CD4-positive, alpha-beta T cell treated with Interleukin-12 subunit alpha and Interleukin-12 subunit beta, for 1 hour (primary cell): ENCODE measurements around the gene HPCAL1.

Experiments
- DNase-seq: peaks from one replicate; pipeline ENCODE4 v3.0.0-alpha.2; 2020

Gene HPCAL1

DNA sequence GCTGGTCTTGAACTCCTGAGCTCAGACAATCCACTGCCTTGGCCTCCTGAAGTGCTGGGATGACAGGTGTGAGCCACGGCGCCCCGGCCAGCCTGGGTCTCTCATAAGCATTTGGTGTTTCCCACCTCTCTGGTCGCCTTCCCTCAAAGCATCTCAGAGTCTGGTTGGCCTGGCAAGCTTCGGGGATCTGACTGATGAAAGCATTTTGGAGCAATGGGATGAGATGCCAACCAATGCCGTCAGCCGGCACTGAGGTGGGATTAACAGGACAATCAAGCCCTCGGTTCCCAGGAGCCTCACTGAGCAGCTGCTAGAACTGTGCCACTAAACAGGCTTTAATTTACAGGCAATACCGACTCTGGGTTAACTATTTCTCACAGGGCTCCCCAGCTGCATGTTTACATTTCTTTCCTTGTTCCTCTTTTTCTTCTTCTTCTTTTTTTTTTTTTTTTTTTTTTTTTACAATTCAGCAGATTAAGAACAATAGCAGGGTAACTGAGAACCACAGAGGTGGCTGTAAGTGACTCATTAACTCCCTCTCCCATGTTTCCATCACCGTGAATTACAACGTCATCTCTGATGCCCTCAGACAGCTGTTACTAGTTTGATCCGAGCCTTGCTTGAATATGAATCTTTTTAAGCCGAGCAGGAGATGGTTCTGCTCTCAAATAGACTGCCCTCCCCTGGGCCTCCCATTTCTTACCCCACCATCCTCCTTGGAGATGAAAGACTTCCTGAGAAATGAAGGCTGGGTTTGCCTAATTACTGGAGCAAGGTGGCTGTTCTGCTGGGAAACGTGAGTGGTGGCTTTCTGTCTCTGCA lies 107.5 kb downstream of the HPCAL1 start:
- no peak for DNase-seq

DNA sequence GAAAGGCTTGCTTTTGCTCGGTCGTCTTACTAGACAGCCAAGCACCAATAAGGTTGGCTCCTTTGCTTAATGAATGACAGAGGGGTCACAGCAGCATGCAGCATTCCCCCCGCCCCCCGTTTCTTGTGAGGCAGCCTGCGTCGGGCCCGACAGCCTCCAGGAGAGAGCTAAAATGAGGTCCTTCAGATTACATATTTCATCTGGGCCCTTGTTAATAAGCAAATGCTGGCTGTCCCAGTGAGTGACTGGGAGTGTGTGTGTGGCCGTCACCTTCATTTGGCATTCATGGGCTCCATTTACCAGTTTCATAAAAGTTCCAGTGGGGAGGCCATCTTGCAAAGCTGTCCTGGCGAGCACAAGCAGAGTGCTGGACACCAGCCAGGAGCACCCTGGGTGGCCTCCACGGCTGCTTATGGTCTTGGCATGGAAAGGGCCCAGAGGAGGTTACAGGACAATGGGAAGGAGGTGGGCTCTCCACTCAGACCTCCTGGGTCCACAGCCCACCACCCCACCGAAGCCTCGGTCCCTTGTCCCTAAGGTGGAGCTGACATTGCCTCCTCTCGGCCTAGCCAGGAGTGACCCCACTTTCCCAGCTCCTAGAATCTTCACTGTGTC lies 108.2 kb downstream of the HPCAL1 start:
- no peak for DNase-seq

DNA sequence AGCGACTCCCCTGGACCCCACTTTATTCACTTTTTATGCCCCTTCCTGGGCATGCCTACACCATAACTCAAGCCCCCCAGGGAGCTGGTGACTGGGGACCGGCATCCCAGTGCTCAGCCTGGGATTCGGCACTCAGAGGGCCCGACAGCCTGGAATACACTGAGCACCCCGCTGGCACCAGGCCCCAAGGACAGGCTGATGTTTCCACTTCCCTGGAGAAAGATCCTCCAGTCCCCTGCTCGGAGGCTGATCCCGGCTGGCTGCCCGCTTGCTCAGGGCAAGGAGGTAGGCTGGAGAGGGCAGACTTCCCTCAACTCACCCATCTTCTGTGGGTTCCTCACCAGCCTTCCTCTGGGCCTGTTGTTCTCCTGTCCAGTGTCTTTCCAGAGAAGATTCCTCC lies 108.9 kb downstream of the HPCAL1 start:
- no peak for DNase-seq

DNA sequence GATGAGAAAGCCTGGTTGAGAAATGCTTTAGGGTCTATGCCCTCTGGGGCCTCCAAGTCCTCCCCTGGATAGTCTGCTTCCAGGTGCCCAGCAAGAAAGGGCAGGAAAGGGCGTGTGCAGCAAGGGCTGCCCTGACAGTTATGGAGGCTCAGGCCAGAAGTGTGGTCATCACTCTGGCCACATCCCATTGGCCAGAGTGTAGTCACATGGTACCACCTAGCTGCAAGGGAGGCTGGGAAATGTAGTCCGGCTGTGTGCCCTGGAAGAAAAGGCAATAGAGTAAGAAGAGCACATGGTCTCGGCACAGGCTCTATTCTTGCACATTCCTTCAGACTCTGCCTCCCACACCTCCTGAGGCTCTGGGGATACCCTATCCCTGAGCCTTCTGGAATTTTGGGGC lies 109.7 kb downstream of the HPCAL1 start:
- DNase-seq: peak; percentile 30

DNA sequence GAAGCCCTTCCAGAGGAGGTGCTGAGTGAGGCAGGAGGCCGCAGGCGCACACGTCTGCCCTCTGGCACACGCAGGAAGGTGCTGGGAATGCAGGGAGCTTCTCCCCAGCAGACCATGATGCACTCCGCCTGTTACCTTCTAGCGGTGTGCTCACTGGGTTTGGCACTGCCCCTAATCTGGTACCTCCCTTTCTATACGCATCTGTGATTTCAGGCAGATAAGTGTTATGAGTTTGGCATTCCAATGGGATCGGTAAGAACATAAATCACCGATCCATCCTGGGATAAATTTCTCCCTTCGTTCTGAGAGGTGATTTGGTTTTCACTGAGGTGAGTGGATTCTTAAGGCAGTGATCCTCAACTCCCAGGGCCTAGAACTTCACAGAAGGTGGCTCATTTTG lies 110.8 kb downstream of the HPCAL1 start:
- no peak for DNase-seq

DNA sequence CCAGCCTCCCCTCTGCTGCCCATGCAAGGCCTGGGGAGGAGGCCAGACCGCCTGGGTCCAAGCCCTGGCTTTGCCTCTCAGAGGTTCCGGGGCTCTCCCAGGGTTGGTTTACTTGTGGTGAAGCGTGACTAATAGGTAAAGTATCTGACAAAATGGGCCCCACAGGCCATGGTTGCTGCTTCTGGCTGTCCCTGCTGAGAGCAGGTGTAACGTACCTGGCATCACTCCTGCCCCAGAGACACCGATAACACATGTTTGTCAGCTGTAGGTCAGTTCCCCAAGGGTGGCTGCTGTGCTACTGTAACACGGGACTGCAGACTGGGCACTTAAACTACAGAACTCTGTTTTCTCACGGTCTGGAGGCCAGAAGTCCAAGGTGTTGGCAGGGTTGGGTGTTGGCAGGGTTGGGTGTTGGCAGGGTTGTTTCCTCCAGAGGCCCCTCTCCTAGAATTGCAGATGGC lies 111.3 kb downstream of the HPCAL1 start:
- DNase-seq: no peak

DNA sequence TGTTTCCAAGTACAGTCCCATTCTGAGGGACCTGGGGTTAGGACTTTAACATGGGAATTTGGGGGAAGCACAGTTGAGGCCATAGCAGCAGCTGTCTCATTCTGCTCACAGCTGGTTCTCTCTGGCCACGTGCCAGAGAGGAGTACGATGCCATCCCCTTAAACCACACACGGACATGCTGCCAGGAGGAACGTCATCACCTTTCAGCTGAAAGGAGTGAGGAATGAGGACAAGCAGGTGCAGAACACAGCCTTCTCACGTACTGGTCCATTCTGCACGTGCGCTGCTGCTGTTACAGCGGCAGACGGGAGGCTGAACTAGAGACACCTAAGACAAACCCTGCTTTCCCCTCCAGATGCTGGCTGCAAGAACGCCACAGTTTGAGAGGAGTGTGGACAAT lies 111.9 kb downstream of the HPCAL1 start:
- no peak for DNase-seq

DNA sequence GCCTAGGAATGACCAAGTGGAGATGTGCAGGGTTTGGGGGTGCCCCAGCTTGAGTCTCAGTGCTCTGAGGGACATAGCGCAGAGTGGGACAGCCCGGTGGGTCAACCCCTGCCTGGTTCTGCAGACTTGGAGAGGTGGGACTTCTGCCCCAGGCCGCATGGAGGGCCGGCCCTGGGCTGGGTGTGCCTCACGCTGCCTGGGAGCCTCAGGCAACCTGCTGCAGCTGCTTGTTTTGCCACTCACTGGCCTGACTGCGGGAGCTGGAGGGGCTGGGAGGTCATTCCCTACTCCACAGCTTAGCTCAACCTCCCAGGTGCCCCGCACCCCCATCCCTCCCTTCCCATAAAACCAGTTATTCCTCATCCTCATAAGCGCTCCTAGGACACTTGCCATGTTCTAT lies 112.3 kb downstream of the HPCAL1 start:
- DNase-seq: no peak

DNA sequence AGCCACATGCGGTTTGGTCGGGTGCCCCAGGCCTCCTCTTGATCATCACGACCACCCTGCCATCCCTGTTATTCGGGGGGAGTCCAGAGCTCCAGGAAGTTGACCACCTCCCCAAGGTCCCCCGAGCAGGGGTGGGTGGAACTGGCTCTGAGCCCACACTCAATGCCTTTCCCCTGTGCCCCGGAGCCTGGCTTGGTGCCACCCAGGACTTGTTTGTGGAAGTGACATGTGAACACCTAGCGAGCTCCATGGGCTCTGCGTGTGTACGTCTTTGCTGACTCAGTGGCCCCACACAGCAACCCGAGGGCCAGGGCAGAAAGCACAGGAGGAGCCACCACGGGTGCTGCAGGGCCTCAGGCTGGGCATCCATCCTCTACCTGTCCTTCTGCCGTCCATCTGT lies 112.9 kb downstream of the HPCAL1 start:
- DNase-seq: no peak

DNA sequence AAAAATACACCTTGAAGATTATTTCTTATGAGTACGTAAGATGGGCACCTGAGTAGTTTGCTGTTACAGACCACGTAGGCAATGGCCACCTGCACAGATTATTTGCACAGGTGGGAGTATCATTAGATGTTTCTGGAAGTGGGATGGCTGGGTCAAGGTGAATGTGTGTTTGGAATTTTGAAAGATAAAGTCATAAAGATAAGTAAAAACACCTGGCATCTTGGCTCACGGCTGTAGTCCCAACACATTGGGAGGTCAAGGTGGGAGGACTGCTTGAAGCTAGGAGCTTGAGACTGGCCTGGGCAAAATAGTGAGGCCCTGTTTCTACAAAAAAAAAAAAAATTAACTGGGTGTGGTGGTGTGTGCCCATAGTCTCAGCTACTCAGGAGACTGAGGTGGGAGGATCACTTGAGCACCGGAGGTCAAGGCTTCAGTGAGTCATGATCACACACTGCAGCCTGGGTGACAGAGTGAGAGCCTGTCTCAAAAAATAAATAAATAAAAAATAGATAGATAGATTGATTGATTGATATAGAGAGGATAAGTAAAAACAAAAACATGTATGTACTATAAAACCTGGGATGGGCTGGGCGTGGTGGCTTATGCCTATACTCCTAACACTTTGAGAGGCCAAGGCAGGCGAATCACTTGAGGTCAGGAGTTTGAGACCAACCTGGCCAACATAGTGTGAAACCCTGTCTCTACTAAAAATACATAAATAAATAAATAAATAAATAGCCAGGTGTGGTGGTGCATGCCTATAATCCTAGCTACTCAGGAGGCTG lies 115.0 kb downstream of the HPCAL1 start:
- no peak for DNase-seq

DNA sequence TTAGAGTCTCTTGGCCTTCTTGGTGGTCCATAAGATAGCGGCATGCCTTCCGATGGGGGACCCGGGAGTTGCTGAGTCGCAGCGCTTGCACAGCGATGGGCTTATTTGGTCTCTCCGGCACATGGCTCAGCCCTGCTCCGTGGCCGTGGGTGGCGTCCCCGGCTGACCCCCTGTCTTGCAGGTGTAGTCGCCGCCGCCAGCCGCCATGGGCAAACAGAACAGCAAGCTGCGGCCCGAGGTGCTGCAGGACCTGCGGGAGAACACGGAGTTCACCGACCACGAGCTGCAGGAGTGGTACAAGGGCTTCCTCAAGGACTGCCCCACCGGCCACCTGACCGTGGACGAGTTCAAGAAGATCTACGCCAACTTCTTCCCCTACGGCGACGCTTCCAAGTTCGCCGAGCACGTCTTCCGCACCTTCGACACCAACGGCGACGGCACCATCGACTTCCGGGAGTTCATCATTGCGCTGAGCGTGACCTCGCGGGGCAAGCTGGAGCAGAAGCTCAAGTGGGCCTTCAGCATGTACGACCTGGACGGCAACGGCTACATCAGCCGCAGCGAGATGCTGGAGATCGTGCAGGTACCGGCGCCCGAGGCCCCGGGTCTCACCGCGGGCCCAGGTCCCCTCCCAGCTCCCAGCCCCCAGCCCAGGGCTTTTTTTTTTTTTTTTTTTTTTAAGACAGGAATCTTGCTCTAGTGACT lies 117.0 kb downstream of the HPCAL1 start:
- DNase-seq: no peak

DNA sequence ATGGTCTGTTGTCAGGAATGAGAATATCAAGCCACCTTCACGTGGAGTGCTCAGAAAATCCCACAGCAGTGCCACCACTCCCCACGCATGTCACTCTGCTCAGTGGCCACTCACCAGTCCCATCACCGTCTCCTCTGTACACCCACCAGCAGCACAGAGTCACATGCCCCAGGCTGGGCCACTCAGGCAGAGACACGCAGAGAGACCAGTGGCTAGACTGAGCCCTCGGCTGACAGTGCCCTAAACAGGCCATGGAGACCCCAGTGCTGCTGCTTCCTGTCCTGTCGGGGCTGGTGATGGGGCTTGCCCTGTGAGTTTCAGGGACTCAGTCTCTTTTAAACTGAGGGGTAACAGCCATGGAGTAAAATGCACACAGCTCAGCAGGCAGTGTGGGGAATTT lies 119.5 kb downstream of the HPCAL1 start:
- no peak for DNase-seq

DNA sequence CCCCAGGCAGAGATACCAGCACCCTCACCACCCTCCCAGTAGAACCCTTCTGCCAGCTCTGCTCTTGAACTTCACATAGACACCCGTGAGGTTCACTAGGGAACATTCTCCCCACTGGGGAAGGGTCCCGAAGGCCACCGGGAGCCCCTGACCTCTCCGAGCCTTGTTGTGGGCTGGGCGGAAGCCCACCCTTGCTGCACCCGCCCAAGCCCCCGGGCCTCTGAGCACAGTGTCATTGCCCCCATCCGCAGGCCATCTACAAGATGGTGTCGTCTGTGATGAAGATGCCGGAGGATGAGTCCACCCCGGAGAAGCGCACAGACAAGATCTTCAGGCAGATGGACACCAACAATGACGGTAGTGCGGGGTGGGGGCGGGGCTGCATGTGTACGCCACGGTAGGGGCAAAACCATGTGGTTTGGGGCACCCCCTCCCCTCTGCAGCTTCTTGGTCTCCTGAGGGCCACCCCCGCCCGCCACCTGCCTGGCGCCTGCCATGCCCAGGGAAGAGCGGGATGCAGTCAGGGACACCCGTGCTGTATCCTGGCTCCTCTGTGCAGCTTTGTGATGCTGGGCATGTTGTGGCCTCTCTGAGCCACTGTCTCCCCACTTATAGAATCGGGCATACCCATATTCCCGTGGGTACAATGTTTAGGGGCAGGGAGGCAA lies 120.2 kb downstream of the HPCAL1 start:
- no peak for DNase-seq

DNA sequence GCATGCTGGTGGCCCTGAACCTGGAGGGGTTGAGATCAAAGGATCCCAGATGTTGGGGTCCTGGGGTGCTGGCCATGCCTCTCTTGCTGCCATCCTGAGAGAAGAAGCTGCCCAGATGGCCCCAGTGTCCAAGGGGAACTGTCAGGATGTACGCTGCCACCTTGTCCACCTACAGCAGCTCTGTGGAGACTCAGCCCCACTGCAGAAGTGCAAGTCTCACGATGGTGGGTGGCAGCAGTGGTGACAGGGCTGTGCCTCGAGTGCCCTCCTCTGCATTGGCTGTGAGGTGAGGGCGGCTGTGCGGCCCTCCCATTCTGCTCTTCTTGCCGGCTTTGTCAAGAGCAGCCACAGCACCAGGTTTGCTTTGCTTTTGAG lies 120.7 kb downstream of the HPCAL1 start:
- DNase-seq: no peak

DNA sequence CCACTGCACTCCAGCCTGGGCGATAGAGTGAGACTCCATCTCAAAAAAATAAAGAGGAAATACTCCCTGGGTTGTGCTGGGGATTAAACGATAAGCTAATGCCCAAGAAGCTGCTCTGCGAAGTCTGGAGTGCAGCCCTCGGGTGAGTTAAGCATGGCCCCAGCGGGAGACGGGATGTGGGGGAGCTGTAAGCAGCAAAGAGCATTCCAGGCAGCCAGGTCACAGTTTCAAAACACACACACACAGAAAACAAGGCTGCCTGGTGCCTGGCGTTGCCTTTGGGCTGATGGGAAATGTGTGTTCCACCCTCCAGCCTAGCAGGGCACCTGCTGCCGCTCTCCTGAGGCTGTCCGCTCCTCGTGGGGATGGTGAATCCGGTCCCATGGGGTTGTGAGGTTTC lies 121.3 kb downstream of the HPCAL1 start:
- DNase-seq: no peak

DNA sequence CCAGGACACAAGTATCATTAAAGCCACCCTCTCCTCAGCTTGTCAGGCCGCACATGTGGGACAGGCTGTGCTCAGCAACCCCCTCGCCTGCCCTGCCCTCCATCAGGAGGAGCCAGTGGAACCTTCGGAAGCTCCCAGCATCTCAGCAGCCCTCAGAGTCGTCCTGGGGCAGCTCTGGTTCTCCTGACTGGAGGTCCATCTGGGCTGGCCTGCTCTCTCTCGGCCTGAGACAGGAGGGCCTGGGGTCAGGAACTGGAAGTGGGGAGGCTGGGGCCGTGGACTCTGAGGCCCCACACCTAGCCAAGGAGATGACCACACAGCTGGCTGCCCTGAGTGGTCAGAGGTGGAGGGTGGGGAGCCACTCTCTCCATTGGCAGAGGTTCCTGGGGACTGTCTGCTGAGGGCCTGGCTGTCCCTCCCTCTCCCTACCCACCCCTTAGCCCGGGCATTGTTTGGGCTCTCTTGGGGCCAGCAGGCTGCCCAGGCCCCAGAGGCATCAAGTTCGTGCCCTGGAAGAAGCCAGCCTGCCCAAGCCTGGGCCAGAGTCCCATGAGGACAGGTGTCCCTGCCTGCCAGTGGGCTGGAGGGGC lies 122.3 kb downstream of the HPCAL1 start:
- DNase-seq: no peak

DNA sequence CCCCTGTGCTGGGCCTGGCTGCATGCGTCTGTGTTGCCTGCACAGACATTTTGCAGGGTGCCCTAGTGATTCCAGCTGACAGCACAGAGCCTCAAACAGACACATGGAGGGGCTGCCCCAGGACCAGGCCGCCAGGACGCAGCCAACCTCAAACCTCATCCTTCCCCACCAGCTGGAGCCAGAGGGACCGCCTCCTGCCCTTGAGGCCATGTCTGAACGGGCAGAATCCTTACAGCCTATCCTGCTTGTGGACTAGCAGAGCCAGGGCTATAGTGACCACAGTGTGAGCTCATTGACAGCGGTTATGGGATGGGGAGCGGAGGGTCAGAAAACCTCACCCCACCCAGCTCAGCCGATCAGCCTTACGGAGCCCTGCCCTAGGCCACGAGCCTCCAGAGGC lies 123.0 kb downstream of the HPCAL1 start:
- DNase-seq: no peak

DNA sequence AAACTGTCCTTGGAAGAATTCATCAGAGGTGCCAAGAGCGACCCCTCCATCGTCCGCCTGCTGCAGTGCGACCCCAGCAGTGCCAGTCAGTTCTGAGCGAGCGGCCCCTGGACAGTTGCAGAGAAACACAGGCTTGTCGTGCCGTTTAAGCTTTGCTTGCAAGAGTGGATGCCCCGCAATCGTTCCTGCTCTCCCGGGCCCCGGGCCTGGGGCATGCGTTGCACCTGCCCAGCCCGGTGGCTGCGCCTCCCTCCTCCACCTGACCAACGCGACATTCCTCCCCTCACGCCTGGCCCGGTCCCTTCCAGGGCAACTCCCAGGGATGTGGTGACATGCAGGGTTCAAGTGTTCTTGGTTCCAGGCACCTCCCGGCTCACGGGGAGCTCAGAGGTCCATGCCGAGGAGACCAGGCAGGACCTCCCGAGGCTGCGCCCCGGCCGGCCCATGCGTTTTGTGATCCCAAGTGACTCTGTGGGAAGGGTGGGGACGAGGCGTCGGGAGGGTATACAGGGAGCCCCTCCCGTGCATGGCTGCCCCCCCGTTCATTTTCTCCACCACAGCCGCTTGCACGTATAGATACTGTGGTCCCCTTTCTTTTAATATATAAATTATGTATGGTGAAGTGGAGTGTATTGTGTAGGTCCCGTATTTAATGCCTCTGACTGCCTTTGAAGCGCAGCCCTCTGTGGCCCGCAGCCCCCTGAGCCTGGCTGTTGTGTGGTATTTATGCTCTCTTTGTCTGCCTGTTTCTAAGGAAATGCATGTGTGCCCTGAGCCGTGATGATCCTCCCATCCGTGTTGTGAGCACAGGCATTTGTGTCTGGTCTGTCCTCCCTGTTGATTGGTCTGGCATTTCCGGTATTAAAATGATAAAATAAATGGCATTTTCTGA lies 124.3 kb downstream of the HPCAL1 start:
- DNase-seq: no peak

DNA sequence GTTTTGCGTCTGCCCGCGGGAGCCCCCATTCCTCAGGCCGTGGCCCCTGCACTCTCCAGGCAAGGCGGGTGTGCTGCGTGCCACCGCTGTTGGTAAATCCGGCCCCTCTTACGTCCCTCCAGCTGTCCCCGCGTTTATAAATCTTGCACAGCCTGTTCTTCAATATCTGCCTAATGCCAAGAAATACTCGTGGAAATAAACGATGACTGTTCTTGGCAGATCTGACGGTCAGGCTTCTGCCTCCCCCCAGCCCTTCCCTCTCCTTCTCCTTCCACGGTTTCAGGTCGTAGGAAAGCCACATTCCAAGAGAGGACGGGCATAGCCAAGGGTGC lies 124.9 kb downstream of the HPCAL1 start:
- no peak for DNase-seq

DNA sequence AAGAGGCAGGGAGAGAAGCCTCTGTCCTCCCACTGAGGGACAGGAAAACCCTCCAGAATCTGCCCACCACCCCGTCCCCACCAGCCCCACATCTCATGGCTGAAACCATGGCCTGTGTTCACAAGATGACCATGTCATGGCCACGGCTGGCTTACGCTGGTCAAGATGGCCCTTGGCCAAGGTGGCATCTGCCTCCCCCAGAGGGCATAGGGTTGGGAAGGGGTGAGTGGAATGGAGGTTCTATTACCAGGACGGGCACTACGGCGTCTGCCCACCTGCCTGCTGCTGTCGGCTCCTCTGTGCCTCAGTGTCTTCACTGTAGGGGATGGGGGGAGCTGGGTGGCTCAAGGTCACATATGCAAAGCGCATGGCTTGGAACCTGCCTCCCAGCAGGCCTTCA lies 125.7 kb downstream of the HPCAL1 start:
- no peak for DNase-seq

DNA sequence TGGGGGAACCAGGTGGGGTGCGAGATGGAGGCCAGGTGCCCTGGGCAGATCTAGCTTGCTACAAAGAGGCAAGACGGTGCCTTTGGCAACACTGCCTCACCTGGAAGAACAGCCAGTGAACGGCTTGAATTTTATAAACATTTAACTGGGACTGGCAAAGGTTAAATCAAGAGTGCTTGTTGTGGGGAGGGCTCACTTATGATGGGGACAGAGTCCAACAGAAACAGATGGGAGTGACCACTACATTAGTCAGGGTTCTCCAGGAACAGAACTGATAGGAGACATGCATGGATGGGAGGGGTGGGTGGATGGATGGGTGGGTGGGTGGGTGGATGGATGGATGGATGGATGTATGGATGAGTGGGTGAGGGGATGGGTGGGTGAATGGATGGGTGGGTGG lies 126.2 kb downstream of the HPCAL1 start:
- DNase-seq: no peak
